Stimulated activated effector memory CD8-positive, alpha-beta T cell treated with anti-CD3 and anti-CD28 coated beads, Interleukin-12 subunit alpha, Interleukin-12 subunit beta, amount 100 ng/mL, for 72 hours (primary cell): ENCODE results near the gene CTRL.
A peak's percentile ranks its signal among the peaks of the same experiment; 100 is the strongest.

Experiments used
- ATAC-seq: fragments of 150-1000 bp; cut with Tn5 transposase; 2 replicates; pipeline ENCODE4 v1.10.0; 2021
- DNase-seq, 2 donors: peaks; one replicate each; pipeline ENCODE4 v3.0.0; 2021 to 2022; ENCODE audit warnings: low spot score in 2 of 2
- H3K27ac Mint-ChIP-seq: one replicate; pipeline ENCODE4 v1.8.0; 2022; ENCODE audit warnings: mild to moderate bottlenecking, mixed read lengths
- H3K36me3 Mint-ChIP-seq: one replicate; pipeline ENCODE4 v1.8.0; 2022; ENCODE audit warnings: mild to moderate bottlenecking, mixed read lengths
- H3K4me1 Mint-ChIP-seq: one replicate; pipeline ENCODE4 v1.8.0; 2022; ENCODE audit warnings: mixed read lengths
- H3K4me3 Mint-ChIP-seq: one replicate; pipeline ENCODE4 v1.8.0; 2022; ENCODE audit warnings: mild to moderate bottlenecking, mixed read lengths
- H3K9me3 Mint-ChIP-seq: one replicate; pipeline ENCODE4 v1.8.0; 2022; ENCODE audit warnings: mixed read lengths

CTRL gene

GRCh38 chr16:67966549-67967182 is 35.0 kb upstream of the CTRL start:
- Mint-ChIP-seq H3K36me3 (peaks cover 17% of the 10 kb centered on the region), H3K27ac (peak overlapping the region; percentile 74), H3K4me1 (peaks cover 33% of the 10 kb centered on the region), H3K9me3 (no peaks in the 10 kb centered on the region), H3K4me3 (peak overlapping the region; percentile 92)
- no peak for ATAC-seq
- no peak for DNase-seq

GRCh38 chr16:67965668-67966548 is 34.2 kb upstream of the CTRL start:
- peaks cover 24% of the 10 kb centered on the region for H3K36me3 Mint-ChIP-seq
- DNase-seq (no peak), ATAC-seq (no peak)
- peak overlapping the region; percentile 92 for H3K4me3 Mint-ChIP-seq
- H3K4me1 Mint-ChIP-seq, result peaks cover 33% of the 10 kb centered on the region
- no peaks in the 10 kb centered on the region for H3K9me3 Mint-ChIP-seq
- no peak overlapping the region for H3K27ac Mint-ChIP-seq

DNA sequence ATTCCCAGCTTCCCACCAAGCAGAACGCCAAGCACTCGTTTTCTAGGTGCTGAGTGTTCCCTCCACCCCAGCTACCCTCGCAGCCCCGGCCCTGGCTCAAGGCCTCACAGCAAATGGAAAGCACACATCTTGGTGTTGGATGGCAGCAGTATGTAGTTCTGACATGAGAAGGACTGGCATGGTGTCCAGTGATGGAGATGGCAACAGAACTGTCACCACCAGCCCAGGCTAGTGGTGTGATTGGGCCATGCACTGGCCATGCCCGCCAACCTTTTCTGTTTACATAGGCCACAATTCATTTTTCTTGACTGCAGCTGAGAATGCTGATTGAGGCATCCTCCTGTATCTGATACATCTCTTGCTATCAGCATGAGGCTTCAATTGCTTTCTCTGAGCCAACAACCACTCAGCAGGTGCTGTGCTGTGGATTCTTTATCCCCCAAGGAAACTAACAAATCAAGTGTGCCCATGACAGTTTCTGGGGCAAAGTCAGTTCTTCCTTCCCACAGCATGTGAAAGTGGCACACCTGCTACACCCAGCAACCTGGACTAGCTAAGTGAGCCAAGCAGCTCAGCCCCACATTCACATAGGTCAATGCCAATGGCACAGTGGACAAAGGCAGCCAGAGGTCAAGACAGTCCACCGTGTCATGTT is 32.9 kb upstream of the CTRL start:
- Mint-ChIP-seq H3K27ac (no peak overlapping the region), H3K9me3 (no peaks in the 10 kb centered on the region), H3K4me3 (no peak overlapping the region), H3K36me3 (peaks cover 31% of the 10 kb centered on the region), H3K4me1 (peaks cover 28% of the 10 kb centered on the region)
- DNase-seq (no peak), ATAC-seq (no peak)

DNA sequence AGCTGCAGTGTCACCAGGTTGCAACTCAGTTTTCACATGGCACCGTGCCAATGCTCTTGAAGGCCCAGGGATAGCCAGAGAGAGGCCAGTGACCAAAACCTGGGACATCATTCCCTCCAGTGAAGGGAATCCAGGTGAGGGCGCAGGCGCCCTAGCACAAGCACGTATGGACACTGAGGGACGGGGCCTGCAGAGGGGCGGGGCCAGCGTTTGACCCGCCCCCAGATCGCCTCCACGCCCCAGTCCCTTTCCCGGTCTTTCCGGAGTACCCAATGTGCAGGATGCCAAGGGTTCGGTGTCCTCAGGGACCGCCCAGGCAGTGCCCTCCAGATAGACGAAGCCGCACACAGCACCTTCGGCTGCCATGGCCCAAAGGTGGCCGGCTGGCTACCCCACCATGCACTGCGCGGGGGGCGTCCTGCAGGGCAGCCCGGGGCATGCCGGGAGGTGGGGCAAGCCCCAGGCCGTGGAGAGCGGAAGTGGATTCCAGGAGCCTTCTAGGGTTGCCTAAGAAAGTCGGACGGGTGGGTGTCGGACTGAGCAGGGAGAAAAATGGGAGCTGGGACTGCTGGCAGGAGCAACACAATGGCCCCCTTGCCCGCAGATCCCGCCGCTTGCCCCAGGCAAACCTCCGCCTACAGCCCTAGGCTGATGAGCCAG is 32.1 kb upstream of the CTRL start:
- H3K4me1 Mint-ChIP-seq, result peaks cover 21% of the 10 kb centered on the region
- no peak overlapping the region for H3K27ac Mint-ChIP-seq
- ATAC-seq, result no peak
- DNase-seq, result no peak
- H3K4me3 Mint-ChIP-seq, result no peak overlapping the region
- peaks cover 31% of the 10 kb centered on the region for H3K36me3 Mint-ChIP-seq
- no peaks in the 10 kb centered on the region for H3K9me3 Mint-ChIP-seq

DNA sequence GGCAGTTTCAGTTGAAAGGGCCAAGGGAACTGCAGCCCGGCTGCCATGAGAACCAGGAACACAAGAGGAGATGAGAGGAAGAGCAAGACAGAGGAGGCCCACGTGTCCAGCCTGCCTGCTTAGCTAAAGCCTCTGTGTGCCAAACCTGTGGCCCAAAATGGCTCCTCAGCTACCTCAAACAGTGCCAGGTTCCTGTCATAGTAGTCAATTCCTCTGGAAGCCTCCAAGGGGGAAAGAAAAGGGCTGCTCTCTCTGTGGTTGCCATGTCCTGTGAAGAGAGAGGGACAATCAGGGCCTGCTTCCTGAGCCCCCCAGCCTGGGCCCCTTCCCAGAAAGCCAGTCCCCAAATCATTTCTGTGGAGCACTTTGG is 31.6 kb upstream of the CTRL start:
- DNase-seq (no peak), ATAC-seq (no peak)
- H3K4me3 Mint-ChIP-seq, result no peak overlapping the region
- H3K27ac Mint-ChIP-seq, result no peak overlapping the region
- H3K9me3 Mint-ChIP-seq, result no peaks in the 10 kb centered on the region
- peaks cover 21% of the 10 kb centered on the region for H3K4me1 Mint-ChIP-seq
- H3K36me3 Mint-ChIP-seq, result peaks cover 31% of the 10 kb centered on the region

- H3K4me3 Mint-ChIP-seq, result no peak overlapping the region
- DNase-seq (no peak), ATAC-seq (no peak)
- H3K9me3 Mint-ChIP-seq, result no peaks in the 10 kb centered on the region
- no peak overlapping the region for H3K27ac Mint-ChIP-seq
- peaks cover 12% of the 10 kb centered on the region for H3K4me1 Mint-ChIP-seq
- peaks cover 27% of the 10 kb centered on the region for H3K36me3 Mint-ChIP-seq
These were observed 30.5 kb upstream of the CTRL start for GRCh38 chr16:67962135-67962534.

DNA sequence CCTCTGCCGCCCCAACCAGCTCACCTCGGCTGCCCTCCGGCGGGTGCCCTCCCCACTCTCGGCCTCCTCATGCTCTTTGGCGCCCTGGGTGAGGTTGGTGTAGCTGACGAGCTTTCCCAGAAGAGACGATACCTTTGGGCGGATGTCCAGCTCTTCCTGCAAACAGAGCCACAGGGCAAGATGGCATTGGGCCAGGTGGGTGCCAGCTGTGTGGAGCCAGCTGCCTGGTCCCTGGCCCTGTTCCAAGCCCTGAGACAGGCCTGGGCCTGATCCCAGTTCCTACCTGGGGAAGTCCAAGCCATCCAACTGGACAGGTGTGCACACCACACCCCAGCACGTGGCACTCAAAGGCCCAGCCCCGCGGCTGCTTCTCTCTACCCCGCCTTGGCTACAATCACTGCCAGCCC is 29.9 kb upstream of the CTRL start:
- H3K4me1 Mint-ChIP-seq, result peaks cover 6% of the 10 kb centered on the region
- no peak overlapping the region for H3K27ac Mint-ChIP-seq
- no peak for ATAC-seq
- H3K4me3 Mint-ChIP-seq, result no peak overlapping the region
- H3K9me3 Mint-ChIP-seq, result no peaks in the 10 kb centered on the region
- no peak for DNase-seq
- H3K36me3 Mint-ChIP-seq, result peaks cover 25% of the 10 kb centered on the region

GRCh38 chr16:67959536-67960329 is 28.1 kb upstream of the CTRL start:
- Mint-ChIP-seq H3K4me1 (peaks cover 4% of the 10 kb centered on the region), H3K4me3 (no peak overlapping the region), H3K9me3 (no peaks in the 10 kb centered on the region), H3K36me3 (peaks cover 30% of the 10 kb centered on the region), H3K27ac (peak overlapping the region; percentile 60)
- DNase-seq (no peak), ATAC-seq (no peak)

GRCh38 chr16:67957622-67958021 is 26.0 kb upstream of the CTRL start:
- no peaks in the 10 kb centered on the region for H3K9me3 Mint-ChIP-seq
- no peak overlapping the region for H3K27ac Mint-ChIP-seq
- ATAC-seq (no peak), DNase-seq (no peak)
- H3K4me3 Mint-ChIP-seq, result no peak overlapping the region
- no peaks in the 10 kb centered on the region for H3K4me1 Mint-ChIP-seq
- H3K36me3 Mint-ChIP-seq, result peaks cover 29% of the 10 kb centered on the region

DNA sequence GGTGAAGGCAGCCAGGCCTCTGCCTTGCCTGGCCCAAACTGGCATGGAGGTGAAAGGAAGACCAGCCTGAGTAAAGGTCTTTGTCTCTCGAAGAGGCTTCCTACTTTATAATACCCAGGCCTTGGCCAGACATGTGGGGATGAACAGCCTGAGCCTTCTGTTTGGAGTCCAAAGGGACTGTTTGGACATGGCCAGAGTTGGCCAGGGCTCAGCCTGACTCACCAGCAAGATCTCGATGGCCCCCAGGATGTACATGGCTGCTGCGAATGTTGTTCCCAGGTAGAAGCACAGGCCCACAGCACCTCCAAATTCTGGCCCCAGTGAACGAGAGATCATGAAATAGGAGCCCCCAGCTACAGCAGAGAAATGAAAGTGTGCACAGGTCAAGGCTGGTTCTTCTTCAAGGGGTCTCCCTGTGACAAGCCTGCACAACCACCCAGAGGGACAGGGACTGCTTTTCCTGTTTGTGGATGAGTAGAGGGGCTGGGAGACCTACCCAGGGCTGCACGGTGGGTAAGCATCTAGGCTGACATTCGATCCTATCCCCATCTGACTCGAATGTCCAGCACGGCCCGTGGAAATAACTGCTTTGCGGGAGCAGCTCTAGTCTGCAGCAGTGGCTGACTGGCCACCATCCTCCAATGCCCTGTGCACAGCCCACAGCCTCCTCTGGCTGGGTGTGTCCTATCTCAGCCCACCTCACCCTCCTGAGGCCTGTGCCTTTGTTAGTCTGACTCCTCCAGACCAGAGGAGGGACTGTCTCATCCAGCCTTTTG is 22.9 kb upstream of the CTRL start:
- H3K9me3 Mint-ChIP-seq, result no peaks in the 10 kb centered on the region
- peak overlapping the region; percentile 54 for H3K27ac Mint-ChIP-seq

DNA sequence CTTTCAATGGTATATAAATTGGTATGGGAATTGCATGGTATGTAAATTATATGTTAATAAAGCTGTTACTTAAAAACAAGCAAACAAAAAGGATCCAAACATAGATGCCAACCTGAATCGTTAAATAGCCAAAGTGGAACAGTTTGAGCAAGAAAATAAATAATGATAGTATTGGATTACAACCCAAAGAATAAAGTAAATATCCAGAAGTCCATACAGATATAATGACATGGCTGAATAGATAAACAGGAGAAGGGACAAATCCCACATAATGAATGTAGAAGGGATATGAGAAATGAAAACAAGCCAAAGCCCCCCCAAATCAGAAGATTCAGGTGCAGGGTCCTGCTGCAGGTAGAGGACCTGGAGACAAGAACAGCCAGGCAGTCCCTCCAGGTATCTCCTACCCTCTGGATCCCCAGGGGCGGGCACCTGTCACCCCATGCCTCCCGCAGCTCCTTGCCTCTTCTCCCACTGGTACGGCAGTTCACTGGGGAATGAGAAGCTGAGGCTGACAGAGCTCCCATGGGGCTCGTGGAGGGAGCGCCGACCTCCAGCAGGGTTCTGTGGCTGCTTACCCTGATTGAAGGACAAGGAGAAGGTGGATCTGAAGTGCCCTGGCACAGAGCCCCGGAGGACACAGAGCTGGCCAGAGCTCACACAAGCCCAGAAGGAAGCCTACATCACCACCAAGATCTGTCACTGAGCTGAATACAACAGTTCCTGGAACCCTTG is 22.1 kb upstream of the CTRL start:
- DNase-seq (no peak), ATAC-seq (no peak)
- peaks cover 17% of the 10 kb centered on the region for H3K36me3 Mint-ChIP-seq
- H3K27ac Mint-ChIP-seq, result peak overlapping the region; percentile 54
- H3K4me1 Mint-ChIP-seq, result no peaks in the 10 kb centered on the region
- no peaks in the 10 kb centered on the region for H3K9me3 Mint-ChIP-seq
- H3K4me3 Mint-ChIP-seq, result no peak overlapping the region

More for the DNA sequence above, 22.9 kb upstream of the CTRL start:
- Mint-ChIP-seq H3K4me1 (no peaks in the 10 kb centered on the region), H3K4me3 (no peak overlapping the region), H3K36me3 (peaks cover 17% of the 10 kb centered on the region)
- no peak for DNase-seq
- ATAC-seq, result peak; percentile 5

- Mint-ChIP-seq H3K27ac (no peak overlapping the region), H3K4me1 (no peaks in the 10 kb centered on the region), H3K9me3 (no peaks in the 10 kb centered on the region), H3K36me3 (peaks cover 20% of the 10 kb centered on the region), H3K4me3 (no peak overlapping the region)
- no peak for DNase-seq
- ATAC-seq, result no peak
These were observed 19.8 kb upstream of the CTRL start for GRCh38 chr16:67951485-67951884.

- Mint-ChIP-seq H3K4me3 (no peak overlapping the region), H3K27ac (peak overlapping the region; percentile 10), H3K9me3 (no peaks in the 10 kb centered on the region), H3K36me3 (peaks cover 24% of the 10 kb centered on the region), H3K4me1 (no peaks in the 10 kb centered on the region)
- DNase-seq (no peak), ATAC-seq (no peak)
These were observed 18.7 kb upstream of the CTRL start for GRCh38 chr16:67950335-67950843.
